Activated CD4-positive, CD25-positive, alpha-beta regulatory T cell treated with anti-CD3 and anti-CD28 coated beads, Interleukin-2, amount 50 U/mL, for 24 hours (primary cell): ENCODE results near the gene ZNRF1.
A peak's percentile ranks its signal among the peaks of the same experiment; 100 is the strongest.

Source experiments
- ATAC-seq, 2 donors: fragments of 150-1000 bp; cut with Tn5 transposase; one replicate each; pipeline ENCODE4 v1.10.0; 2021; ENCODE audit warnings: mild to moderate bottlenecking in 1 of 2, moderate library complexity in 1 of 2

The ZNRF1 gene

DNA sequence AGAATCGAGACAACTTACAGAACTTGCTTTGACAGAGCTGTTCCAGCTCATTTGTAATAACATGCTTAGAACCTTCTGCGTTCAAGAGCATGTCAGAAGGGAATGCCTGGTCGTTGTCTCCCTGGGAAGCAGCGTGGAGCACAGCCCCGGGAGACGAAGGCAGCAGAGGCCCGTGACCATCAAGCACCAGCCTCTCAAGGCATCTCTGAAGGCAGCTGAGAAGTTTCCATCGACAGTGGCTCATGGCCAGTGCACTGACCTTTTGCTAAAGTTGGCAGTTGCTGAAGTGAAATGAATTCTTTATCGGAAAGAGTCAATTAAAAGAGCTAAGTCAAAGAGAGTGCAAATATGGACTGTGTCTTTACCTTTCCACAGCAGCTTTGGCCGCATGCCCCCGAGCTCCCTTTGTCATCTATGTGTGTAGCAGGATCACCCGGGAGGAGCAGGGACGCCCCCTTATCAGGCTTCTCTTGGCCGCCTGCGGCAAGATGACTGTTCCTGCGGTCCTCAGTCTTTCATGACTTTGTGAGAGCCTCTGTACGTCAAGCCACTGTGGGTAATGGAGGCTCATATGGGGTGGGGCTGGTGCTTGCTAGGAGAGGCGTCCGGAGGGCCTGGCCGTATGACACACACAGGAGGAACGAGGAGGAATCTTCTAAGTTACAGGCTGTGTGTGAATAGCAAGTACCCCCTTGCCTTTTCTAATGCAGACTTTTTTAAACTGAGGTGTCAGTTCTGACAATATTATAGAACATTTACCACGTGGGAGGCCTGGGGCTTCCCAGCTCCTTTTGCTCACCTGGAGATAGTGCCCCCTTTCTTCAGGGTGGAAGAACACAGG is 63.5 kb downstream of the ZNRF1 start:
- ATAC-seq = no peak

DNA sequence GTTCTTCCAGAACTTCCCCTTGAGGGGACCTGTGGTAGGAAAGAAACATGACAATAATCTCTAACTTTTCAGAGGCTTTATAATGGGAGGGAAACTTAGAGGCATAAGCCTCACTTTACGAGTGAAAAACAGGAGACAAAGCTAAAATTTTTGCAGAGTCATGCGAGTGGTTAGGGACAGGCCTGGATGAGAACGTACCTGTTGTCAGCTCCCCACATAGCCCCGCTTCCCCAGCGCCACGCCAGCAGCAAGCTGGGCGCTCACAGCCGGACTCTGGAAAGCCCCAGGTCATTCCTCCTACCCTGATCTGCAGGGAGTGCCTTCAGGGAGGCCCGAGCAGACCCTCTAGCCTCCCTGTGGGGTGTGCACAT is 64.1 kb downstream of the ZNRF1 start:
- ATAC-seq = no peak

DNA sequence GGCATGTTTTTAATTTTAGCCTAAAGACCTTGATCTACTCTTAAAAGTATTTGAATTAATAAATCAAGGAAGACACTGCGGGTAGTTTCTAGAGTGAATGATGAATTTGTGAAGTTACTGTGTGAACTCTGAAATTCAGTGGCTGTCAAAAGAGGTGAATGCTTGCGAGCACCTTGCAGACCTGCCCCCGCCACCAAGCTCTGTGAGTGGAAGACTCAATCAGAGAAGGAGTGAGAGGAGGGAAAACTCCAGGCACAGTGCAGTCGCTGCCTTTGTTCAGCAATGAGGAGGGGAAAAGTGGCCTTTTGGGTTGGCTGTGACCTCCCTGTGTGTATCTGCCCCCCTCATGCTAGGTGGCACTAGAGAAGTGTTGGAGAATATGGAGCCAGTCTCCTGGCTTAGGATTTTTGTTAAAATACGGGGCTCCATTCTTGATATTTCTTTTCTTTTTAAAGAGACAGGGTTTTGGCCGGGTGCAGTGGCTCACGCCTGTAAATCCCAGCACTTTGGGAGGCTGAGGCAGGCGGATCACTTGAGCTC is 64.8 kb downstream of the ZNRF1 start:
- ATAC-seq = no peak

DNA sequence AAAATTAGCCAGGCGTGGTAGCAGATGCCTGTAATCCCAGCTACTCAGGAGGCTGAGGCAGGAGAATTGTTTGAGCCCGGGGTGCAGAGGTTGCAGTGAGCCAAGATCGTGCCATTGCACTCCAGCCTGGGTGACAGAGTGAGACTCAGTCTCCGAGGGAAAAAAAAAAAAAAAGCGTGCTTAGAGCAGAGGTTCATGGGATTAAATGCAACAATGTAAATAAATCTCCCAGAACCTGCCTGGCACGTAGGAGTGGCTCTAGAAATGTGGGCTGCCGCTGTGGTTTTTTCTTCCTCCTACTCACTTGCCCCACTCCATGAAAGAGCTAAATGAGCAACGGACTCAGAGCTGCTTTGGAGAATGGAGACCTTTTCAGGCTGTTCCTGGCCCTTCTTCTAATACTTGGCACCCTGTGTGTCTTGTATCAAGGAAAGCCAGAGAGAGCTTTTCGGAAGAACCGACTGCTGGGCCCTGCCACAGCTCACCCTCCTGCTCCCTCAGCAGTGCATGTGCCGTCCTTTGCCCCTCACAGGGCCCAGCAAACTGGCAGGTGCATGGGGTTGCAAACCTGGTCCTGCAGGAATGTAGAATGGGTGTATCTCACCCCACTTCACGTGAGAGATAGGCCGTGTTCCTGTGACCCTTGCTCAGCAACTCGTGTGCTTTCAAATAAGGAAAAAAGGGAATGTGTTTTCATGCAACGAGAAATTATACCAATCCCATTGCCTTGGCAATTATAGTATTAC is 65.8 kb downstream of the ZNRF1 start:
- ATAC-seq = no peak

DNA sequence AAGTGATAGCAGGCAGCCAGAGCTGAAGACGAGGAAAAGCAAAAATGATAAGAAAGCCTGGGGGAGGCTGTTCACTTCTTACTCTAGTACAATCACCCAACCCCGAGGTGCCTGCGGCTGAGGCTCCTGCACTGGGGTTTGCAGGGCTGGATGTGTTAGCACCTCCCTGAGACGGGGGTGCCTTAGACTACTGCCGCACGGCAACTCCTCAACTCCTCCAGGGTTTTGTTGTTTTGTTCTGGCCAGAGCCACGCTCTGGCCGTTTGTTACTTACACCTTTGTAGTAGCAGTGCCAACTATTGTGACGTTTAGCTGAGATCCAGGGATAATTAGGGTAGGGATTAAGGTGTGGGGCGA is 66.3 kb downstream of the ZNRF1 start:
- ATAC-seq = no peak

DNA sequence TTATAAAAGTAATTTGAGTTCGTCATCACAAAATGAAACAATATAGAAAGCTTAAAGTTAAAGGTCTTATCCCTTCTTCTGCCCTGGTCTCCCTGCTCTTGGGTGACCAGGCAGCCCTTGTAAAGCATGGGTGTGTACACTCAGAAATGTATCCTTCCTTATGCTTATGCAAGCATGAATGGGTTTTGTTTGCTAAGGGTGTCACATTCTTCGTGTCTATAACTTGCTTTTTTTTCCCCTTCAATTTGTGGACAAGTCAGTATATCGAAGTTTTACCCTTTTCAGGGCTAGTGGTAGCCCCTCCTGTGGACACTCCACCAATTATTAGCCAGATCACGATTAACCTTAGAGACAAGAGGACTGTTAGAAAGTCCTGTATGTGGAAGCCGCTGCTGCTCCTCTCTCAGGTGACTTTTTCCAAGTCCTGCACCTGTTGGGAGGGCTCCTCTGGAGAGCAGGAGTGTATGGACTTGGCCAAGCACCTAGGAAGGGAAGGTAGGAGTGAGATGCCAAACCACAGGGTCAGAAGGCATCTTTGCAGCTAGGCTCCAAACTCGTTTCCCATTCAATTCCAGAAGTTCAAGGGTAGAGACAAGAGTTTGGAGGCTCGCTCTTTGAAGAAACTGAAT is 66.8 kb downstream of the ZNRF1 start:
- no peak for ATAC-seq

DNA sequence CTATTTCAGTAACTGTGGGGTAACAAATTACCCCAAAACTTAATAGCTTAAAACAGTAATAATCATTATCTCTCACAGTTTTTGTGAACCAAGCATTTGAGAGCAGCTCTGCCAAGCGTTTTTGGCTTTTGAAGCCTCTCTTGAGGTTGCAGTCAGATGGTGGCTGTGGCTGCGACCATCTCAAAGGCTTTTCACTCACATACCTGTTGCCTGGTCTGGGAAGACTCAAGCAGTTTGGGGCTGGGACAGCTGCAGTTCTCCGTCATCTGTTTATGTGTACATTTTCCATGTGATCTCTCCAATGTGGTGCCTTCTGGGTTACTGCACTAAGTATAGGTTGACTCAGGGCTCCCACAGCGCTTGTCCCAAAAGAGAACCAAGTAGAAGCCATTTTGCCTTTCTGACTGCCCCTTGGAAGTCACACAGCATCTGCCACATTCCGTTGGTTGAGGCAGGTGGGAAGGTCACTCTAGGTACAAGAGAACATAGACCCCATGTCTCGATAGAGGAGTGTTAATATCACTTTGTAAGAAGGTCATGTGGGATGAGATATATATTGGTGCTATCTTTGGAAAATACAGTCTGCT is 68.1 kb downstream of the ZNRF1 start:
- no peak for ATAC-seq

DNA sequence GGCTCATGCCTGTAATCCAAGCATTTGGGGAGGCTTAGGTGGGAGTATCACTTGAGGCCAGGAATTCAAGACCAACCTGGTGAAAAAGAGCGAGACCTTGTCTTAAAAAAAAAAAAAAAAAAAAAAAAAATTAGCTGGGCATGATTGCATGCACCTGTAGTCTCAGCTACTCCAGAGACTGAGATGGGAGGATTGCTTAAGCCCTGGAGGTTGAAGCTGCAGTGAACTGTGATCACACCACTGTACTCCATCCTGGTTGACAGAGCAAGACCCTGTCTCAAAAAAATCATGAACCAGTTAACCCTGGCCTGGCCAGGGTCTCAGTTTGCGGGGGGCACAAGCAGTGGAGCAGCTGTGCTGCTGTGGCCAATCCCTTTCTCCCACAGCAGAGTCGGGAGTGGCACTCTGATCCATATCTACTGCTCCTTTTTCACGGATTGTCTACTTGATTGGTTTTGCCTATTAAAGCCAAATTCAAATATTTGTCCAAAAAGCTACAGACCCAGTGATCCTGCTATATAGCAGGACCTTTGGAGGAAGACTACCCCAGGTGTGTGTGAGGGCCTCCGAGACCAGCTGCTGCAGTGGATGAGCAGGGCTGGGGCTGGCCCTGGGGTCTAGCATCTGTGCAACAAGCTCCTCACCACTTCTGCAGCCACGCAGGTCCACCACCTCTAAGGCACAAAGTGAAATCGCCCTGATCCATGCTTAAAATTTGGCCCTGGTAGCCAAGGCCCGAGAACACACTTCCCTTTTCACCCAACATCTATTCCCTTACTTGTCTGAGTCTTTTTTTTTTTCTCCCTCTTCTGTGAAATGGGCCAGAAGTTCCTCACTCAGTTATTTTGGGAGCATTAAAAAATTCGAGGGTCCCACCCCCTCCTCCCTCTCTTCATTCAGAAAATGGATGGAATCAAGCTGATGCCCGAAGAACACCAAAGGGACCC is 69.5 kb downstream of the ZNRF1 start:
- no peak for ATAC-seq

DNA sequence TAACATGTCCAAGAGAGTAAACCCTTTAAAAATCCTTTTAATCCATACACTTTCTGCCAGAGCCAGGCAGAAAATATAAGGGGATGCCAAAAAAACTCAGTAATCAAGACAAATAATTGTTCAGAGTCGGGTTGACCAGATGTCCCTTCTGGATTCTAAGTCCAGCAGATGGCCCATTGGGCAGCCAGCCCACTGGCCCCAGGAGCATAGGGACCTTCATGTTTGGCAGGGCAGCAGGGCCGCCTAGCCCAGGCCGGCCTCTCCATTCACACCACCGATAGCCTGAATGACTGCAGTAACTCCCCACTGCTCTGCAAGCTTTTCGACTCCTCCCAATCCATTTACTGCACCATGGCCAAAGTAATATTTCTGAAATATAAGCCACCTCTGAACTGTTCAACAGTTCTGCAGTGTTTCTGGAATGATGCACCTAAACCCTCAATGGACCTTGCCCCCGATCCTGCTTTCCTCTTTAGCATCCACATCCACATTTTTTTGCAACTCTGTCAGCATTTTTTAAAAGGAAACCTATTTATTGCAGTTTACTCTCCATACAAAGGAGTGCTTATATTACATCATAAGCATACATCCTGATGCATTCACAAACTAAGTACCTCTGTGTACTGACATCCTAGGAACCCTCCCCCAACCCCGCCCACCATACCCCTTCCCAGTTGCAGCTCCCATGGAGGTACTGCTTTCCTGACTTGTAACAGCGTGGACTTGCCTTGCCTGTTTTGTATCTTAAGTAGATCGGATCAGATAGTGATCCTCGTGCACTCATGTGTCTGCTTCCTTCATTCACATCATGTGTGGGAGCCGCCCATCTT is 71.4 kb downstream of the ZNRF1 start:
- no peak for ATAC-seq

DNA sequence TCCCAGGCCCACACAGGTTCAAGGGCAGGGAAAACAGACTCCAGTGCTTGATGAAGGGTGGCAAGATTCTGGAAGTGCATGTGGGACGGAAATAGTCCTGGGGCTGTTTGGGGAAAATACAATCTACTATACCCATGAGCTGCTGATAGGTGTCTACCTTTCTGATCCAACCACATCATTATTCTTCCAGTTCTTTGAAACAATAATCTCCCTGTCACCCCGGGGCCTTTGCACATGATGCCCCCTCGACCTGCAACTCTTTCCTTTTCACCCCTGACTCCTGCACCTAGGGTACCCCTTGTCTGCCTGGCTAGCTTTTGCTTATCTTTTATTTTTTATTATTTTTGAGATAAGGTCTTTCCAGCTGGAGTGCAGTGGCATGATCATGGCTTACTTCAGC is 72.8 kb downstream of the ZNRF1 start:
- no peak for ATAC-seq

DNA sequence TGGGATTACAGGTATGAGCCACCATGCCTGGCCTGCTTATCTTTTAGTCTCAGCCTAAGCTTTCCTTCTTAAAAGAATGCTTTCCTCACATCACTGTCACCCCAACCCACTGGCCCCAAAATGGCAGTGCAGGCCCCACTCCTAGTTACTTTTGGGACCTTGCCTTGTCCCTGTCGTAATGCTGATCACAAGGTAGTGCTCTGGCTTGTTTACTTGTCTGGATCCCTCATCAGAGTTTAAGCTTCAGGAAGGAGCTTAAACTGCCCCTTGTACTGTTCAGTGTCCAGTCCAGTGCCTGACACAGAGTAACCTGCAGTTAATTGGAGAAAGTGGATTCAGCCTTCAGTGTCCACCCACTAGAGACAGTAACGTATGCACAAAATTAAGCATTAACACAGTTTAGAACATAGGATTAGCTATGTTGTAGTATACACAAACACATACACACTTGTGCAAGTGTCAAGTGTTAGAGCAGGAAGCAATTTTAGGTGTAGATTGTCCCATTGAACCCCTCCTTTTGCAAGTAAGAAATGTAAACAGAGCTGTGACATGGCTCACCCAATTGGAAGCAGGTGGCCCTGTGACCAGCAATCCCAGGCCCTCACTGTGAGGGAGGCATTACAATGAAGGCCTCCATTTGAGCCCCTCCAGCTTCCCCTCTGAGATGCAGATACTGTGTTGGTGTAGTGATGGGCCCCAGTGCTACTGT is 73.6 kb downstream of the ZNRF1 start:
- ATAC-seq = no peak

DNA sequence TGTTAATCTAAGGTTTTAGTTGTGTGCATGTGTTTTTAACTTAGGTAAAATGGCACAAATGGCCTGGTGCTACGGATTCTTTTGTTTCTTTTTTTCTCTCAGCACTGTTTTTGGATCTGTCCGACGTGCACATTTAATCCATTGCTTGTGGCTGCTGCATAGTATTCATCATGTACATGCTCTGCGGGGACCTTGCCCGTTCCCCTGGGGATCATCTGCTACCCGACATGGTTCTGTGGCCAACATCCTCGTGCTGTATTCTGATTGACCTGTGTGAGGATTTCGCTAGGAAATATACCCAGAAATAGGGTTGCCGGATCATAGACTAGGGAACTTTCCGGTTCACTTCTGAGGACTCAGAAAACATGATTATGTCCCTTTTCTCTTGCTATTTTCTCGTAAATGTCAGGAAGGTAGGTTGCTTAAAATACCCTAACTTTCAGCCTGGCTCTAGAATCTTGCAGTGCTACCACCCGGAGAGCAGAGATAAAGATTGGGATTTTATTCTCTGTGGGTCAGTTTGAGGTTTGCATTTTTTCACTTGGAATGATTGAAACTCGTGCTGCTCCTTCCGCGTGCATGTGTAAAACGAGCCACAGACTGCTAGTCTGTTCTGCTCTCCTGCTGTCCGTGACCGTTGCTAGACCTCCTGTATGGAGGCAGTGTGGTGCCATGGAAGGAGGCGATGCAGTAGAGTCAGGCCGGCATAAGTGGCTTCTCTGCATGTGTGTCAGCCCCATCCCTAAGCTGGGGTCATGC is 74.9 kb downstream of the ZNRF1 start:
- no peak for ATAC-seq

DNA sequence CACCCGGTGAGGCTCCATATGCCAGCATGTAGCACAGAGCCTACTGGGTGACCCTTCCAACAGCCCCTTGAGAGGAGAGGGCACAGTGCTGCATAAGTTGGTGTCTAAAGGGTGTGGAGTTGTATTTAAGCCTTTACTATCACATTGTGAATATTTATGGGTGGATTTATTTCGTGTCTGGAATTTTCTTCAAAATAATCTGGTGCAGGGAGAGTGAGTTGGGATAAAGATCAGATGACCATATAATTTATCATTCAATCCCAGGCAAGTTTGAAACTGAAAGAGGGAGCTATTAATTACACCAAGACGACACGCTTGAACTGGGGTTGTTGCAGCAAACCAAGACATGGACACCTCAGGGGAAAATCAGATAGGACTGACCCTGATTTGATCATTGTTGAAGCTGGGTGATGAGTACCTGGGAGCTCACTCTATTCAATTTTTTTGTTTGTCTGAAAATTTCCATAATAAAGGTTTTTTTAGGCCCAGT is 75.5 kb downstream of the ZNRF1 start:
- no peak for ATAC-seq

DNA sequence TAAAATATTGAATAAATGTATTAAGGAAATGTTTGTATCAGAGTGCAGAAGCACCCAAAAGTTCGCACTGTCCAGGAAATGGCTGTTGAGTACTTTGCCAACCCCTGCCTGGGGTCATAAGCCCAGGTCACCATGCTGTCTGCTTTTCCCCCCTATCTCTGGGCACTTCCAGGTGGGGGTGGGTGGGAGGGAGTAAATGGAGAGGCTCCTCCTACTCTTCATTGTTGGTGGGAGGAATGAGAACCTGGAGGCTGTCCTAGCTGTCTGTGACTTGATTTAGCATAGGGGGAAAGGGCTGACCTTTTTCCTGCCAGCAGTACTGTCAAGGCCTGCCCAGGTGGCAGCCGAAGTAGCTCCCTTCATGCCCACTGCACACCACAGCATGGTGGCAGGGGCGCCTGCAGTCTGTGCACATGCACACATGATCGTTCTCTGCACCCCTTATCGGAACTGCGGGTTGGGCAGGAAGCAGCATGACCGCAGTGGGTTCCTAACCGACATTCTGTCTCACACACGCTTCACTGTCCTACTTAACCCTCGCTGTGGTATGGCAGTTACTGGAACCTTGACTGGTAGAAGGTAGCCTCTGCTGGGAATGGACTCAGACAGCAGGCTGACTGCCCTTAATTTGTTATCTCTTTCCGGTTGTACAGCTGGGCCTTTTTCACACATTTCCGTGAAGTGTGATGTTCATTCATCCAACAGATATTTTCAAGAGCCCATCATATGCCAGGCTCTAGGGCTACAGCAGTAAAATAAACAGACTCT is 76.3 kb downstream of the ZNRF1 start:
- peak; percentile 97 for ATAC-seq

DNA sequence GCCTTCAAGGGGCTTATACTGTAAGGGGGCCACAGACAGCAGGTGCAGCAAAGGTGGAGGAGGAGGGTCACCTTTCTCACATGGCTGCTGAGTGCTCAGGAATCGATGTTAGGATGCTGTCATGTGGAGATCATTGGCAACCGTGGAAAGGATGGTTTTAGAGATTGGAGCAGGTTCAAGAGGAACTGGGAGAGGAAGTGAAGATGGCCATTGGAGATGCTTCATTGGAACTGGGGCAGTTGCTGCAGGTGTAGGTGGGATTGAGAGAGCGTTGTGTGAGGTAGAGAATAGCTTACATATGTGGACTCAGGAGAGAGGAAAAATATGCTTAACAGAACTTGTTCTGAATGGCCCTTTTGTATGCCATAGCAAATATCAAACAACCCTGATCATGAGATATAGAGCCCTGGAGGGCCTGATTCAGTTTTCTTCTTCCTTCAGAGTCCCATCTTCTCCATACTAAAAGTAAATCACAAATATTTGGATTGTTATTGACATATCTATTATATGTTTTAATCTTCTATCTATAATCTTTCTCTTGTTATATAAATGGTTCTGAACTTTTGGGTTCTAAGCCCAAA is 77.0 kb downstream of the ZNRF1 start:
- no peak for ATAC-seq

DNA sequence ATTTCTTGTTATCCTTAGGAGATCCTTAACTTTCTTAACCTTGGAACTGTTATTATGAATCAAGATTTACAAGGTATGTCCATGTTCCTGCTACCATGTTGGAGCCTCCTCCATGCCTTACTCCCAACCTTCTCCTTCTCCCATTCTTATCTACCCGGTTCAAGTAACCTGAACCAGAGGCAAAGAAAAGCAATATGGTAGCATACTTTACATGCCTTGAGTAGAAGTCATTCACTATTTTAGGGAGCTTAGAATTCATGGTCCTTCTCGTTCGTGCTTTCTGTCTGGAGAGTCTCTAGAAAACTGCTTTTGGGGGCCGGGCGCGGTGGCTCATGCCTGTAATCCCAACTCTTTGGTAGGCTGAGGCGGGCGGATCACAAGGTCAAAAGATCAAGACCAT is 80.1 kb downstream of the ZNRF1 start:
- ATAC-seq = no peak

DNA sequence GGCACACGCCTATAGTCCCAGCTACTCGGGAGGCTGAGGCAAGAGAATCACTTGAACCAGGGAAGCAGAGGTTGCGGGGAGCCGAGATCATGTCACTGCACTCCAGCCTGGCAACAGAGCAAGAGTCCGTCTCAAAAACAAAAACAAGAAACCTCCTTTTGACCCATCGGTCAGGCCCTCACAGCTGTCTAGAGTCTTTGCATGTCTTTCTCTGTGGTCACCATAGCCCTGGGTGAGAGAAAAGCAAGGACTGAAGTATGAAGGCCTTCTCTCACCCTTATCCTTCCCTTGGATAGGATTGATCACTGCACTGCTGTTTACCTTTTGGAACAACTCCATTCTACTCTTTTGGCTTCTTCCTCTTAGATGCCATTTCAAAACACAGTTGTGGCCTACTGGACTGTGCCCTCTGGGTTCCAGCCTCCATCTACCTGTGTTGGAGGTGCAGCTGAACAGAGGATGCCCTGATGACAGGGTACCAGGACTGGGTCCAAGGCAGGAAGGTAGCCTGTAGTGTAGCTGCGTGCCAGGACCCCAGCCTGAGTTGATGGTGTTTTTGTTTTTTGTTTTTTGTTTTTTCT is 80.6 kb downstream of the ZNRF1 start:
- ATAC-seq = no peak
